HCT116 (cell line): ENCODE measurements around the gene OPCML. TPM values are rescaled to one million over a fixed set of nuclear protein-coding genes. Genes with fewer than 3 reads are reported as not detected.

Experiments
- ATAC-seq: fragments of 200-7000 bp; cut with Tn5 transposase; 2 replicates; pipeline ENCODE4 v1.9.1; 2020; ENCODE audit warnings: mild to moderate bottlenecking, moderate library complexity
- BruUV-seq: library from RNA; stranded (reverse); fragments of 400-500 nt; replicated peaks from 2 replicates; lab custom pipeline; 2021; lab: Mats Ljungman, UMichigan
- CTCF ChIA-PET: fragments of 300-600 bp; sonication (Branson Sonifier 250); formaldehyde crosslinking; loops from one replicate; lab custom pipeline; 2021; ENCODE audit warnings: antibody characterized with exemption; lab: Charles Lee
- POLR2A ChIA-PET: fragments of 300-600, 350-600 bp; sonication (Branson Sonifier 250); formaldehyde crosslinking; loops from one replicate; lab custom pipeline; 2021; ENCODE audit warnings: antibody characterized with exemption; lab: Charles Lee
- RAD21 ChIA-PET, 2 experiments: fragments of 300-600 bp; sonication (Branson Sonifier 250); formaldehyde crosslinking; loops; one replicate each; lab custom pipeline; 2023; ENCODE audit warnings: low total read pairs in 2 of 2; ENCODE audit not compliant: uncharacterized antibody in 2 of 2, unreplicated experiment in 2 of 2, low non-redundant PET in 1 of 2; lab: Charles Lee
- DNase-seq: peaks from one replicate; pipeline ENCODE4 v3.0.0-alpha.2; 2010; ENCODE audit warnings: low read depth, low spot score
- H2AFZ ChIP-seq: fragments of 200-600 bp; shearing (Covaris generic), sonication (generic); 2 replicates; pipeline ENCODE4 v1.6.1; 2017; ENCODE audit warnings: low read depth, mixed run types, mixed read lengths, antibody characterized with exemption, low read length; ENCODE audit not compliant: poor library complexity, severe bottlenecking
- H3K27ac ChIP-seq: 2 replicates; pipeline ENCODE4 v1.5.1; 2012; ENCODE audit warnings: low read depth, low read length
- H3K27me3 ChIP-seq: fragments of 200-600 bp; sonication (generic); 2 replicates; pipeline ENCODE4 v1.6.1; 2016; ENCODE audit warnings: mixed run types, low read length, mixed read lengths; ENCODE audit not compliant: insufficient read depth
- H3K36me3 ChIP-seq, 2 experiments: fragments of 200-500 bp in 1 of 2; fragments of 200-600 bp in 1 of 2; sonication (Bioruptor generic) in 1 of 2; sonication (generic) in 1 of 2; 2 replicates each; pipeline versions ENCODE4 v1.5.1 to v1.6.1; 2014 to 2016; ENCODE audit warnings: low read length in 2 of 2, inconsistent platforms in 1 of 2, mixed read lengths in 1 of 2, mixed run types in 1 of 2; ENCODE audit not compliant: insufficient read depth in 2 of 2, control insufficient read depth in 1 of 2
- H3K4me1 ChIP-seq, 2 experiments: fragments of 200-600 bp in 1 of 2; sonication (generic) in 1 of 2; 2 replicates each; pipeline versions ENCODE4 v1.5.1 to v1.6.1; 2012 to 2017; ENCODE audit warnings: low read length in 2 of 2, inconsistent platforms in 1 of 2, mild to moderate bottlenecking in 1 of 2, mixed read lengths in 1 of 2, mixed run types in 1 of 2, moderate library complexity in 1 of 2; ENCODE audit not compliant: insufficient read depth in 2 of 2, control insufficient read depth in 1 of 2
- H3K4me2 ChIP-seq: fragments of 200-600 bp; sonication (generic); 2 replicates; pipeline ENCODE4 v1.6.1; 2017; ENCODE audit warnings: mixed run types, low read length, mixed read lengths
- H3K4me3 ChIP-seq, 2 experiments: fragments of 200-600 bp in 1 of 2; sonication (generic) in 1 of 2; replicated peaks in 1 of 2; 2 replicates each; pipeline ENCODE4 v1.5.1; 2011 to 2016; ENCODE audit warnings: low read length in 2 of 2, control low read depth in 1 of 2, low read depth in 1 of 2, mild to moderate bottlenecking in 1 of 2, mixed read lengths in 1 of 2, mixed run types in 1 of 2
- H3K79me2 ChIP-seq: fragments of 200-600 bp; sonication (generic); 2 replicates; pipeline ENCODE4 v1.6.1; 2017; ENCODE audit warnings: mild to moderate bottlenecking, mixed run types, low read length, moderate library complexity, mixed read lengths; ENCODE audit not compliant: insufficient read depth
- H3K9ac ChIP-seq: fragments of 200-600 bp; sonication (generic); 2 replicates; pipeline ENCODE4 v1.6.1; 2016; ENCODE audit warnings: low read length, mixed read lengths
- H3K9me2 ChIP-seq: fragments of 200-600 bp; sonication (generic), shearing (Covaris generic); 2 replicates; pipeline ENCODE4 v1.6.1; 2017; ENCODE audit warnings: mixed run types, mild to moderate bottlenecking, moderate library complexity; ENCODE audit not compliant: insufficient read depth
- H3K9me3 ChIP-seq, 2 experiments: fragments of 200-500 bp in 1 of 2; fragments of 200-600 bp in 1 of 2; sonication (Bioruptor generic) in 1 of 2; sonication (generic) in 1 of 2; 2 replicates each; pipeline ENCODE4 v1.6.1; 2014 to 2017; ENCODE audit warnings: low read length in 2 of 2, mixed read lengths in 2 of 2, inconsistent platforms in 1 of 2, low read depth in 1 of 2, mild to moderate bottlenecking in 1 of 2, mixed run types in 1 of 2, moderate library complexity in 1 of 2; ENCODE audit not compliant: control insufficient read depth in 1 of 2, insufficient read depth in 1 of 2
- H4K20me1 ChIP-seq: fragments of 200-600 bp; sonication (generic), shearing (Covaris generic); 2 replicates; pipeline ENCODE4 v1.6.1; 2017; ENCODE audit warnings: mixed run types, mild to moderate bottlenecking, moderate library complexity; ENCODE audit not compliant: insufficient read depth
- ATF3 ChIP-seq: IDR thresholded peaks from 2 replicates; pipeline ENCODE4 v1.6.1; 2012
- CBX3 ChIP-seq: IDR thresholded peaks from 2 replicates; pipeline ENCODE4 v1.6.1; 2012; ENCODE audit warnings: low read depth
- CEBPB ChIP-seq: IDR thresholded peaks from 2 replicates; pipeline ENCODE4 v1.6.1; 2012; ENCODE audit warnings: low read depth
- CTCF ChIP-seq, 3 experiments: fragments of 200-600 bp in 1 of 3; sonication (generic) in 1 of 3; IDR thresholded peaks in 2 of 3; conservative IDR thresholded peaks in 1 of 3; 2 replicates each; pipeline ENCODE4 v1.5.1; 2012 to 2017; ENCODE audit warnings: low read depth in 2 of 3, low read length in 2 of 3, antibody characterized with exemption in 1 of 3, borderline replicate concordance in 1 of 3, control low read depth in 1 of 3, mild to moderate bottlenecking in 1 of 3, mixed read lengths in 1 of 3, mixed run types in 1 of 3, moderate library complexity in 1 of 3; ENCODE audit not compliant: insufficient read depth in 1 of 3
- ELF1 ChIP-seq: IDR thresholded peaks from 2 replicates; pipeline ENCODE4 v1.6.1; 2012; ENCODE audit warnings: low read depth, borderline replicate concordance
- EZH2 ChIP-seq: fragments of 200-600 bp; sonication (generic); IDR thresholded peaks from 2 replicates; pipeline ENCODE4 v1.6.1; 2017; ENCODE audit warnings: antibody characterized with exemption, mixed run types
- EZH2phosphoT487 ChIP-seq: fragments of 200-600 bp; IDR thresholded peaks from 2 replicates; pipeline ENCODE4 v1.6.1; 2018; ENCODE audit warnings: antibody characterized with exemption, borderline replicate concordance
- FOSL1 ChIP-seq: IDR thresholded peaks from 2 replicates; pipeline ENCODE4 v1.6.1; 2012; ENCODE audit warnings: low read depth
- MAX ChIP-seq: IDR thresholded peaks from 2 replicates; pipeline ENCODE4 v1.6.1; 2012
- POLR2A ChIP-seq: IDR thresholded peaks from 2 replicates; pipeline ENCODE4 v1.7.0; 2011; ENCODE audit warnings: borderline replicate concordance; ENCODE audit not compliant: insufficient read depth, insufficient read length; ENCODE audit errors: extremely low read depth
- POLR2AphosphoS5 ChIP-seq: IDR thresholded peaks from 2 replicates; pipeline ENCODE4 v1.6.1; 2011; ENCODE audit warnings: mild to moderate bottlenecking, low read depth, low read length, moderate library complexity
- RAD21 ChIP-seq: IDR thresholded peaks from 2 replicates; pipeline ENCODE4 v1.6.1; 2012; ENCODE audit warnings: low read depth, mild to moderate bottlenecking
- REST ChIP-seq: IDR thresholded peaks from 2 replicates; pipeline ENCODE4 v1.6.1; 2012; ENCODE audit warnings: low read depth
- SP1 ChIP-seq: IDR thresholded peaks from 2 replicates; pipeline ENCODE4 v1.6.1; 2012; ENCODE audit warnings: low read depth
- SRF ChIP-seq: IDR thresholded peaks from 2 replicates; pipeline ENCODE4 v1.6.1; 2012; ENCODE audit warnings: low read depth
- YY1 ChIP-seq: IDR thresholded peaks from 2 replicates; pipeline ENCODE4 v1.6.1; 2011; ENCODE audit warnings: low read length, low read depth, moderate library complexity, mild to moderate bottlenecking; ENCODE audit not compliant: insufficient replicate concordance; ENCODE audit errors: extremely low read depth
- ZBTB33 ChIP-seq: IDR thresholded peaks from 2 replicates; pipeline ENCODE4 v1.6.1; 2011; ENCODE audit warnings: mild to moderate bottlenecking, low read length, moderate library complexity; ENCODE audit not compliant: insufficient replicate concordance; ENCODE audit errors: extremely low read depth
- ZFX ChIP-seq: fragments of 450-650 bp; IDR thresholded peaks from 2 replicates; pipeline ENCODE4 v1.6.1; 2017
- ZNF274 ChIP-seq: fragments of 200-500 bp; sonication (Bioruptor generic); IDR thresholded peaks from 2 replicates; pipeline ENCODE4 v1.6.1; 2014; ENCODE audit warnings: mild to moderate bottlenecking, low read depth, low read length, inconsistent platforms
- intact Hi-C: fragments of 100-400 bp; cut with micrococcal nuclease; formaldehyde crosslinking; loops from 2 replicates; pipeline ENCODE4 v1.10.0; 2022
- total RNA-seq: library from RNA; stranded (reverse); gene quantifications from one replicate; pipeline ENCODE4 v1.2.1, GENCODE V29; 2021; ENCODE audit not compliant: unreplicated experiment

Gene OPCML
- total RNA-seq, 1 experiment from 2014 or later = not detected

GRCh38 chr11:132913886-132914285, 618.4 kb downstream of the OPCML start:
- Histone ChIP-seq H3K4me3 (no peak overlapping the region), H3K36me3 (no peaks in the 10 kb centered on the region), H2AFZ (no peak overlapping the region), H3K9me3 (peaks cover 15 to 25% of the 10 kb centered on the region in 2 experiments; a peak in 2 of 4 replicates), H3K4me2 (no peak overlapping the region), H3K9me2 (no peaks in the 10 kb centered on the region), H3K27me3 (no peaks in the 10 kb centered on the region), H4K20me1 (no peaks in the 10 kb centered on the region), H3K9ac (no peak overlapping the region), H3K27ac (no peak overlapping the region), H3K4me1 (no peaks in the 10 kb centered on the region), H3K79me2 (no peaks in the 10 kb centered on the region)
- BruUV-seq = no TSS peak
- POLR2A ChIA-PET = no interaction called here
- ATAC-seq (no peak), DNase-seq (no peak)
- CTCF ChIA-PET = no interaction called here
- TF ChIP-seq CTCF (IDR thresholded peaks at IDR 0.05 in 2 of 3, conservative IDR thresholded peaks at IDR 0.05 in 1 of 3; ENCODE audit: borderline replicate concordance in 1 of 3, insufficient read depth in 1 of 3, low read depth in 2 of 3, low read length in 2 of 3) (no peak), CEBPB (no peak), ZFX (no peak), RAD21 (no peak), EZH2phosphoT487 (no peak), ELF1 (no peak), YY1 (no peak), MAX (no peak), FOSL1 (no peak), POLR2A (no peak), SP1 (no peak), REST (no peak), SRF (no peak), ATF3 (no peak), ZNF274 (no peak), EZH2 (no peak), CBX3 (no peak), ZBTB33 (no peak), POLR2AphosphoS5 (no peak)
- intact Hi-C loops = no loop called here
- RAD21 ChIA-PET = no interaction called here
